Stimulated activated CD4-positive, alpha-beta T cell treated with anti-CD3 and anti-CD28 coated beads, Interleukin-12 subunit alpha, Interleukin-12 subunit beta, amount 100 ng/mL, for 48 hours (primary cell): ENCODE data around the gene UBE2QL1.

ENCODE experiments used
- DNase-seq, 3 donors: peaks; one replicate each; pipeline ENCODE4 v3.0.0-alpha.2; 2020; ENCODE audit warnings: low read depth in 2 of 3, low spot score in 1 of 3

UBE2QL1 gene

DNA sequence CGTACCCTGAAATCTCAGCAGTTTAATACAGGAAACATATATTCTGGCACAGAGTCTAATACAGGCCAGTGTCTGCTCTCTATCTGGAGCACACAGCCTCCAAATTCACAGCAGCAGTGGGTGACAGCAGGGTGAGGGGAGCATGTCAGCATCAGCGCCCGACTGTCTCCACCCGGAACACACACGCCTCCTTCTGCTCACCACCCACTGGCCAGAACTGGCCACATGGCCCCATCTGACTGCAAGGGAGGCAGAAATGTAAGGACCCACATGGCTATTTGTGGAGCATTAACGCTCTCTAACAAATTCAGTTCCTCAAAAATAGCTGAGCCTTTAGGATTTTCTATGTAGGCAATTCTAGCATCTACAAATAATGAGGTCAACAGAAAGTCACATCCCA, 24.6 kb downstream of the UBE2QL1 start:
- no peak for DNase-seq

DNA sequence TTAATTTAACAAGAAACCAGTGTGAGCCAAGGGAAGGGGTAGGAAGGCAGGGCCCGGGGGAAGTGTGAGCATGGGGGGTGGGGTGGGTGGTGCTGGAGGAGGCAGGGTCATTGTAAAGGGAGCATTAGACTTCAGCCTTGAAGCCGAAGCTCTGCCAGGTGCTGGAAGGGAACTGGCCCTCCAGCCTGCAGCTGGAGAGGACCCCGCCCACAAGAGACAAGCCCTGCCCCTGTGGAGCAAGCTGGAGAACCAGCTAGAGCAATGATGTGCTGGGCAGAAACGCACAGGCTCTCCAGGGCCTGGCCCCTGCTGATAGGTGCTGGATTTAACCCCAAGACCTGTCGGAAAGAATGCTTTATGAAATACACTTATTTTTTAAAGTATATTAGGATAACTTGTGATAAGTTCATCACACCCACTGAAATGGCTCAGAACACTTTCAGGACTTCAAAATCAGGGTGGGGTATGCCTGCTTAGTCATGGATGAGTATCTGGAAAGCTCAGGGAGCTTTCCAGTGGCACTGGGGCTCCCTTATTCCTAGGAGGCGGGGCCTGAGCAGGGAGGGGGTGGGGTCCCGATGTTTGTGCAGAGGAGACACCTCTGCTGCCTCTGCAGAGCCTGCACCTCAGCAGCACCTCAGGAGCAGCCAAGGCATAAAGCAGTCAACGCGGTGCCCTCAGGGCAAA, 27.1 kb downstream of the UBE2QL1 start:
- no peak for DNase-seq

DNA sequence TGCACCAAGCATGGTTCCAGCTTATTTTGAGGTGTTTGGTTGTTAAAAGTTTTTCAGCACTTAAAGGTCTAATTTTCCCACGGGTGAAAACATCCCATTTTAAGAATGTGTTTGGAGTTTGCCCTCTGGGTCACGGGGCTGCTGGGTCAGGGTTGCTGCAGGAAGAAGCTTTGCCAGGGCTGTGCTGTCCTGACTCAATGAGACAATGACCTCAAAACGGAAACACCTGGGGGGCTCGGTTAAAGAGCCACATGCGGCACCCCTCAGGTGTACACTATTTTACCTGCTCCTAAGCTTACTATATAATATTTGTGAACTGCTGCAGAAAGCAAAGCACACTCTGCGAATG, 27.6 kb downstream of the UBE2QL1 start:
- no peak for DNase-seq

DNA sequence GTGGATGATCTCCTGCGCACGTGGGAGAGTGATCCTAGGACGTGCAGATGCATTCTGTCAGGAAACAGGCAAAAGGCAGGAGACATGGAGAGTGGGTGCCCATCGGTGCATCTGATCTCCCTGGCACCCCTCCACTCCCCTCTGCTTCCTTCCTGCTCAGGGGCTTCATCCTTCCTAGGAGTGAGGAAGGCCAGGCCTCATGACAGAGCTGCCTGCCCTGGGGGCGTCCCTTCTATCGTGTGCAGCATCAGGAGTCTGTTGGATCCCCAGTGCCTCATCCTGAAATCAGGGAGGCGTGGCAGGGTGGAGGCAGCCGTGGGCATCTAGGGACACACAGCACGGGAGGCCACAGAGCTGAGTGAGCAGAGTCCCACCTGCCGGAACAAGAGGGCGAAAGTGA, 30.1 kb downstream of the UBE2QL1 start:
- DNase-seq: no peak

DNA sequence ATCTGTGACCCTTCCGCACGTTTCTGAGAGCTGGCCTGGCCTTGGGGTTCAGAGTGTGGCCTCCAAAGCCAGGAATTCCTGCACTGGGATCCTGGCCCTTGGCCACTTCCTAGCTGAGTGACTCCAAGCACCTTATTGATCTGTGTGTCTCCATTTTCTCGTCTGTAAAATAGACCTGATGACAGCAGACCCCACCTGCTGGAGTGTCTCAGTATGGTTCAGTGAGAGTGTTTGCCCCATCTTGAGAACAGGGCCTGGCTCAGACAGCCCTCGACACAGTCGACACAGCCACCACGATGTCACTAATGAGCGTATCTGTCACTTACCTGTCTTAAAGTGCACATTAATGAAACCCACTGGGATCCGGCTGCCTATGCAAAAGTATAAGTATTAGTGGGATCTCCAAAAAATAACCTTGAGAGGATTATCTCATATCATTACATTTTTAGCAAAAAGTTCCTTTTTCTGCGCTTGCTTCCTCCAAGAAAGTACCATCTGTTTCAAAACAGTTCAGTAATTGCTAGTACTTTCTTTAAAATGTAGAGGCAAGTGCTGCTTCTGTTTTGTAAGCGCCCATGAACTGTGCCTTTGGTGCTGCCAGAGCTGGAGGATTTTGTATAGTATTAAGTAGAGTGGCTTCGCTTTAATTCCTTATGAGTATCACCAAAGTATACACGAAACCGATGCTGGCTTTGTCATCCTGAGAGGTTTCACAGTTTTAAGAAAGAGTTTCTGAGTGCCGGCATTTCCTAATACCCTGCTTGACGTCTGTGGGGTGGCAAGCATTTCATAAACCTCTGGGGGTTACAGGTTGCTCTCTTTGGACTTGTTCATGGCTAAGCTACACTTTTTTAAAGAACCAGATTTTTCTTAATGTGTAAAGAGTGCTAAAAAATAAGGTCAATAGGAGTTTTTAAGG, 31.7 kb downstream of the UBE2QL1 start:
- no peak for DNase-seq

DNA sequence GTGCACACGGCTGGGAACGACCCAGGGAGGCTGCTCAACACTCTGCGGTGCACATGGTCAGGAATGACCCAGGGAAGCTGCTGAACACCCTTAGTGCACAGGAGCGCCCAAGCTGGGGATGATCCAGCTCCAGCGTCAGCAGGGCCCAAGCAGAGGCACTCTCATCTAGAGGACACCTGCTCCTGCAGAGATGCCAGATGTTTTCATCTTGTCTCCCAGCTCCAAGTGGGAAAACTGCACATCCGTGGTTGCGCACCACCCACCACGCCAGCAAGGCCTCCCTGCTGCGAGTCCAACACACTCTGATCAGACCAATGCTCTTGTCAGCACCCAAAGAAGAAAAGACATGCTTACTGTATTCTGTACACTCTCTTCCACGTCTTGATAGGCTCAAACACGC, 34.1 kb downstream of the UBE2QL1 start:
- no peak for DNase-seq

DNA sequence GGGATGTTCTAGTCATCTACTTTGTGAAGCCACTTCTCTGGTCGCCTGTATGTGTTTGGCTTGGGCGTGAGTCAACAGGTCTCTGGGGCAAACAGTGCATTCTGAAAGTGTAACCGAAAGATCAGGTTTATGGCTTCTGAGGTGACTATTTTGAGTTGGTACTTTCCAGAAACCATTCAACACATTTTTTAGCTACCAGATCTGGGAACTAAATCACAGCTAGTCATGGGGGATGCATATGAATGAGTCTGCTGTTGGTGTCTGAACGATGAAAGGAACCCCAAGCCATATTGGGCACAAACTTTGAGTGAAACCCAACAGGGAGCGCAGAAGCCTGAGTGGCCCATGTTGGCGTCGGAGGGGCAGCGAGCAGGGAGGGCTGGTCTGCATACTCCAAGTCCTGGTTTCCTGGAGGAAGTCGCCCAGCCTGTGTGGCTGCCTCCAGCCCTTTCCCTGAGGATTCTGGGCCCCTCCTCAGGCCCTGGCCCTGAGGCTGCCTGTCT, 35.3 kb downstream of the UBE2QL1 start:
- DNase-seq: no peak

DNA sequence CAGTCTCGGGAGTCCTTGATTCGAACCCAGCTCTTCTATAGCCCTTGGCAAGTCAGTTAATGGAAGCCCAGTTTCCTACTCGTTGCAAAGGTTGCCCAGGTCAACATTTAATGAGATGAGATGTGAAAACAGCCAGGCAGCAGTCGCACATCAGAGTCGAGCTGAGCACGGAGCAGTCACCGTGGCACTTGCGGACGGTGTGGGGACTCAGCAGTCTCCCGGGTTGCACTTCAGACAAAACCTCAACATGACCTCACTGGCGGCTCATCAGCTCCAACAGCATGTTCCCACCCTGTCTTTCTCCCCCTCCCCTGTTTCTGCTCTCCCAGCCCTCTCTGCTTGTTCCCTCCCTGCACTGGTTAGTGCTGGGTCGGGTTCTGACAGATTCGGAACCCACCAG, 35.8 kb downstream of the UBE2QL1 start:
- no peak for DNase-seq

DNA sequence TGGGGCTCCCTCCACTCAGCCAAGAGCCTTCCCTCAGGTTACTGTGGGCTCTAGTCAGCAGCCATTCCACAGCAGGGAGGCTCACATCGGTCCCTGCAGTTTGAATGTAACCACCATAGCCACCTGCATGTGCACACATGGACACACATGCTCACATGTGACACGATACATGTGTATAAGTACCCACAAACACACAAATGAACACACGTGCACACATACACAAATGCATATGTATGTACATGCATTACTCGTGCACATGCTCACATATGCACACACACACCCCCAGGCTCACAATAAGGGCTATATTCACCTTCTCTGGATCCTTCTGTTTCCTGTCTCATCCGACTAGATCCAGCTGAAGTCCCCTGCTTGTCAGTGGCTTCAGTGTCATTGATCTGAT, 36.2 kb downstream of the UBE2QL1 start:
- DNase-seq: no peak

DNA sequence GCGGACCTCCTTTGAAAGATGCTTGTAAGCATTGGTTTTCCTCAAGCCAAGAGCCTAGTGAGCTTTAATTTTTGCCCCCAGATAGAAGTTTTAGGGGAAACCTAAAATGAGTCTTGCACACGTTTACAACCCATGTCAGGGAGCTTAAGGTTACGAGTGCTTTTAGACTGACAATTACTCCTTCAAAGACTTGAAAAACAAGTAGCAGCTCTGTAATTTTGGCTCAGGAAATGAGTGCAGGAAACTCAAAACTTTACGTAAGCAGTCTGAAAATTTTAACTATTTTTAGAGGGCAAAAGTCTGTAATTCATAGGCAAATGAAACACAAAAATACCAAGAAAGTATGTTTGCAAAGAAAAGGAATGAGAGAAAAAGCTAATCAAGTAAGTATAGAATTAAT, 36.8 kb downstream of the UBE2QL1 start:
- DNase-seq: no peak

DNA sequence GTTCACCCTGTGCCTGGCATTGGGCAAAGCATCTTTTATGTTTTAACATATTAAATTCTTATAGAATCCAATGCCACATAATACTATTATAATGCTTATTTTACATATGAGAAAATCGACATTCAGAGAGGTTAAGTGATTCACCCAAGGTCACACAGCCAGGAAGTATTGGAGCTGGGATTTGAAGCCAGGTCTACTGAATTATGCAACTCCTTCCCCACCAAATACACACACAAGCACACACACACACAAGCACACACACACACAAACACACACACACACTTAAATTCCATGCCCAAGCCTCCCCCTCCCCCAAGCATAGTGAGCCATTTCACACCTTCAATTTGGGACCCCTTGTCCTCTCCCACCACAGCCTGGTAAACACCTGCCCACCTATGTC, 37.4 kb downstream of the UBE2QL1 start:
- no peak for DNase-seq

DNA sequence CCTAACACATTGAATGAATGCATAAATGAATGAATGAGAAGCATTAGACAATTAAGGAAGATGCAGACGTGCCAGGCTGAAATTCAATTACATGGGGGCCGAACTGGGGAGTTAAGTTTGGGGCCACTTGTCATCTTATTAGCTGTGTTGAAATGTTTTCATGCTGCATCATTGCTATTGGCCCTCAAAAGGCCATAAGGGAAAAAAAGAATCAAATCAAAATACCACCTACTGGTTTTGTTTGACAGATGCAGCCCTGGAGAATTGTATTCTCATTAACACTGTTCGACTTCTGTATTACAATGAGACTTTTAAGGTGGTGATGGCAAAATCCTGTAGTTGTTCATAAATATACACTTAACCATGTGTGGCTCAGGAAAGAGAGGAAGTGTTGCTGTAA, 38.4 kb downstream of the UBE2QL1 start:
- no peak for DNase-seq

DNA sequence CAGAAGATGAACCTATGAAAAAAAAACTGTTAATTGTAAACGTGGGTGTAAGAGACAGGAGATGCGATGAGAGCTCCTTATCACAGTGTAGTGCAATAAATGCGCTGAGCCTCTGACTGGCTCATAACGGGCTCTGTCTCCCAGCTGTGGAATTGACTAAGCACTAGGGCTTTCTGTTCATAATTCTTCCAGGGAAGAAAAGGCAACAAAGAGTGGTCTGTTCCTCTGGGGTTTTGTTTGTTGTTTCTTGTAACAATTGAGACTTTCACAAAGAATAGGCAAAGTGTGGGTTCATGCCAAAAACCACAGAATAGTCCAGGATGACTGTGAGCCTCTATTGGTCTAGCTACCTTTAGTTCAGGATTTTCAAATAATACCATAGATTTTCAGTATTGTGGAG, 39.4 kb downstream of the UBE2QL1 start:
- DNase-seq: no peak

DNA sequence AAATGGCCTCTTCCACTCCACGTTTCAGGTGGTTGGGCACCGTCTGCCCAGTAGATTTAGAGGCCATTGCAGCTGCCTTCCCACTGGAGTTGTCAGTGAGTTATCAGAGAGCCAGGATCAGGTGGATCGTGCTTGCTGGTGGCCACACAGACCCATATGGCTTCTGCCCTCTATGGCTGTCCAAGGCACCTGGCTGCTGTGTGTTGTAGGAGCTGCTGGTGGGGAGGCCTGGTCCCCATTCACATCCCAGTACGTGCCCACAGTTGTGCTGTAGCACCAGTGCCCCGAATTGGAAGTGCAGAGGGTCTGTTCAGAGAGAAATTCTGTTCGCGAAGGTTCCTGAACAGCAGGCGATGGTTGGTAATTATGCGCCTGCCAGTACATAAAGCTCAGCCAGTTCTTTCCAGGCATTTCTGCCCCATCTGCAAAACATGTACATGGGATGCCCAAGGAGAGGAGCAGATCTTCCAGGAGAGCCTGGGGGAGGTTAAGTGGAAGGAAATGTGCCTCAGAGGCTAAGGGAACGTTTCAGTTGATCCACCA, 41.1 kb downstream of the UBE2QL1 start:
- DNase-seq: no peak

DNA sequence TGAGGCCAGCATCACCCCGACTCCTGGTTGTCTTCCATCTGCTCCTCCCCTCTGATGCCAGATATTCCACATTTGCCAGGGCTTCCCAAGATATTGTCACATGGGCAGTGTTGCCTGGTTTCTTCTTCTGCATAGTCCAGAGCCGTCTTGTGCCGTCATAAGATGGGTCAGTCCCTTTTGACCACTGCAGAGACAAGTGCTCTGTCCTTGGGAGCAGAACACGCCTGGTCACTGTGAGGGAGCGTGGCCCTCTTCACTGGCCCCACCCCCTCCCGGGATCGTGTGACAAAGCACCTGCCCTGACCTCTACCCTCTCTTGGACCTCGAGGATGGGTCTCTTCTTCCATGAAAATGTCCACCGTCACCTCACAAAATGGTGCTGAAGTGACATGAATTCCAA, 41.6 kb downstream of the UBE2QL1 start:
- no peak for DNase-seq

DNA sequence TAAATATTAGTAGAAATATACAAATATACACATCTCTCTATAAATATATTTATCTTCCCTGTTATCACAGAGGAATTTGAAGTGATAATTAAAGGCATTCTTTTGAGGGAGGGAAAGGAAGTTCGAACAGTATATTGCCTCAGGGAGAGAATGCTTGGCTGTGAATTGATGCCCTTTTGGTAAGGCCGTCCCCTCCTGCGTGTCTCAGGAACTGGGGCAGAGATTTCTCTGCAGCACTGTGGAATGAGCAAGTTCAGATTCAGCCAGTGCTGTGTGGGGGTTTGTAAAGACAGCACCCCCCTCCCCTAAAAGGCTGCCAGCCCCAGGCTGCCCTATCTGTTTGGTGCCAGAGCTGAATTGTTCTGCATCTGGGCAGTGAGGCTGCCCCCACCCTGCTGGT, 42.0 kb downstream of the UBE2QL1 start:
- no peak for DNase-seq

DNA sequence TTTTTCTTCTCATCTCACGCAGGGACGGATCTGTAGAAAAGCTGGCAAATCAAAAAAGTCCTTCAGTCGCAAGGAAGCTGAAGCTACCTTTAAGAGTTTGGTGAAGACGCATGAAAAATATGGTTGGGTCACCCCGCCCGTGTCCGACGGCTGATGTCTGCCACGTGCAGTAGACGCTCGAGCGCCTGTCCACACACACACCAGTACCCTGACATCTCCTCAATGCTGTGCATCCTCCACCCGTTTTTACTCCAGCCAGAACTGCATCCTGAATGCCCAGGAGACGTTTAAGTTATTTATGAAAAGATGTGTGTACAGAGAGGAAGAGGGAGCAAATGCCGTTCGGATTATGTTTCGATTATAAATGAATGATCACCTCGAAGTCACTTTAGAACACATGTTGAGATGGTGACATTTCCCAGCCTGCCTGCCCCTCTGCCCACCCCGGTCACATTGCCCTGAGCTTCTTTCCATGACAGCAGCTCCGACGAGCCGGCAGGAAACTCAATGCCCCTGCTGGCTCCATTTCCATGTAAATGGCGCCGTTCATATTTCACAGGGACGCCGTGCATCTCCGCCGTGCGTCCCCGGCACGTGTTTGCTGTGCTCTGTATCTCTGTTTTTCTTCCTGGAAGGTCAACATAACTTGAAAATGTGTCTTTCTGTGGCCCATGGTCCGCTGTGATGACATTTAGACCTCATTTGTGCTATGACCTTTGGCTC, 42.7 kb downstream of the UBE2QL1 start:
- no peak for DNase-seq

DNA sequence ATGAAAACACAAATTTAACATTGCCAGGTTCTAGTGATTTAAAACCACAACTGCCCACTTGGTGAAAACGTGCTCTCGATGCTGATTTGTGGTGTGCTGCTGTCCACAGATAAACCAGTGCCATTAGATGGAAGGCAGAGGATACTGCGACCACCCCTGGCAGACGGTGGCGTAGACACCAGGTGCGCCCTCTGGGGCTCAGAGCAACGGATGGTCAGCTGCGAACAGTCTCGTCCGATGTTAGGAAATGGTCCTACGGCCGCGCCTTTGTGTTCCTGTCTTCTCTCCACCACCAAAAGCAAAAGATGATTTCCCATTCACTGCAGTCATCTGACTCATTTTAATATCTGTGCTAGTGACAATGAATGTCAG, 43.2 kb downstream of the UBE2QL1 start:
- no peak for DNase-seq

DNA sequence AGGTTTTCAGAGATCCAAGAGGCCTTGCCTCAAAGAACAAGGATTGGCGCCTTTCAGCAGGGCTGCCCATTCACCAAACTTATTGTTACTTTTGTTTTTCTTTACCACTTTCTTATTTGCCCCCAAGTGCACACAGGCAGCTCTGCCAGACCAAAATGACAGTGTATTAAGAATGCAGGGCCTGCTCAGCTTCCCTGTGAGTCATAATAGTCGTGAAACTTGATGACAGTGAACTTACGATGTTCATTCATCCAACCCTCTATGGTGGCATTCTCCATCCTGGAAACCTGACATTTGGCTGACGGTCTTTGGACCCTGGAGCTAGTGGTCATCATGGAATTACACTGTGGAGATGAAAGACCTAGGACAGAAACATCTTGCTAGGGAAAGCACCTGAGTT, 44.3 kb downstream of the UBE2QL1 start:
- DNase-seq: no peak

DNA sequence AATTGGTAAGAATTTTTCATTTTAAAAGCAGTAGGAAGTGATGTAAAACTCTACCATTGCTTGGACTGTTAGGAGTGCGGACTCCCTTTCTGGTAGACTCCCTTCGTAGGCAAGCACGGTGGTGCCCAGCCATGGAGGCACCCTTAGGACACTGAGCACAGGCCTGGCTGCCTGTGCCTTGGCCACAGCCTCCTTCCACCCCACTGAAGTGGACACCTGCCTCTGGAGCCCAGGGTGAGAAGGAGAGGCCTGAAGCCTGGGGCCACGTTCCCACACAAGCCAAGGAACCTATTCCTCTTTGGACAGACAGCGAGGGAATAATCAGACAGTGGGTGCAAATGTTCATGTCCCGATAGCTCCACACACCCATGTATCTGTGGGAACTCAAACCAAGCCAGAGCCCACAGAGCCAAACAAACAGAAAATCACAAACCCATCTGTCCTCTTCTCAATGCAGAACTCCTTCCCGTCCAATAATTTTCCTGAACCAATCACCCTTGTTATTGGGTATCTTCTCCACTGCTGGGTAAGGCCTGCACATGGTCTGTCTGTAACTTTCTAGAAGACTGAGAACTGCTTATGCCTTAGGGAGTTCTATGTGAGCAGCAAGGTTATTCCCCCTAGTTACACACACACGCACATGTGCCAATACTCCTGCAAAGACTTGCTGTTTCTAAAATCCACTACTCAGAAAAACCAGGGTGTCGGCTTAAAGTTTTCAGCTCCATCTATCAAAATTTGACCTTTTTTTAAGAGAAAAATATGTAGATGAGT, 45.2 kb downstream of the UBE2QL1 start:
- no peak for DNase-seq

DNA sequence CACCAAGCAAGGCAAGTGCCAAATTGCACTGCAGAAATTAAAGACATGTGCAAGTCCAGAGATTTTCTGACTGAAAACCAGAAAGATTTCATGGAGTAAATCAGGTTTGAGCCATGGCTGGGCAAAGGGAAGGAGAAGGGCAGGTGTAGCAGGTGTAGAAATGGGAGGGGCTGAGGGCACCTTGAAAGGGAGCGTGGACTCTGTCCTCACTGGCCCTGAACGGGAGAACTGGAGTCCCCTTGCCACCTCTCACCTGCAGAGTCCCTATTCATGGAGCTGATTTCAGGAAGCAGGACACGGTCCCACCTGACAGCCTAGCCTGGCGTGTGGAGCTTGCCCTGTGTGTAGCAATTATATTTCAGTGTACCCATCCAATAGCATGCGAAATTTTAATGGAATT, 46.3 kb downstream of the UBE2QL1 start:
- DNase-seq: no peak
